Mammary epithelial cell (primary cell): ENCODE data around the gene SSC5D.

ENCODE experiments used
- EZH2 ChIP-seq: IDR thresholded peaks from 2 replicates; pipeline ENCODE4 v1.6.1; 2012; ENCODE audit warnings: low read length, inconsistent platforms, borderline replicate concordance
- TF ChIP-seq, protein P1 (sequence below), 2 donors: IDR thresholded peaks in 1 of 2; conservative IDR thresholded peaks in 1 of 2; 2 replicates each; pipeline ENCODE4 v1.5.1; 2011 to 2012; ENCODE audit warnings: inconsistent platforms in 2 of 2, low read length in 2 of 2, mild to moderate bottlenecking in 2 of 2, control low read depth in 1 of 2, low read depth in 1 of 2; ENCODE audit not compliant: insufficient read depth in 1 of 2; ENCODE audit errors: extremely low read depth in 1 of 2

DNA sequence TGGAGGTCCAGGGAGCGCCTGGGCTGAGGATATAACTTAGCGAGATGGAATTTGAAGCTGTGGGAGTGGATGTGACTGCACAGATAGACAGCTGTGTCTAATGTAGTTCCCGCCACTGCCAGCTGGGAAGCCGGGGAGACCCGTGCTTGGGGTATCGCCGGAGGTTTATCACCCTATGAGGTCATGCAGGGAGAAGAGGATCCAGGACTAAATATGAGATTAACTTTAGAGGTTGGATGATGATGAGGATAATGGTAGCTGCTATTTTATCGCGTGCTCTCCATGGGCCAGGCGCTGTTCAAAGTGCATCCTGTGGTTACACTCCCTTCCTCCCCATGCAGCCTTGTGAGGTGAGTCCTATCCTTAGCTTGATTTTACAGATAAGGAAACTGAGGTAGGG lies 19.9 kb downstream of the SSC5D start:
- TF ChIP-seq, protein P1, sequence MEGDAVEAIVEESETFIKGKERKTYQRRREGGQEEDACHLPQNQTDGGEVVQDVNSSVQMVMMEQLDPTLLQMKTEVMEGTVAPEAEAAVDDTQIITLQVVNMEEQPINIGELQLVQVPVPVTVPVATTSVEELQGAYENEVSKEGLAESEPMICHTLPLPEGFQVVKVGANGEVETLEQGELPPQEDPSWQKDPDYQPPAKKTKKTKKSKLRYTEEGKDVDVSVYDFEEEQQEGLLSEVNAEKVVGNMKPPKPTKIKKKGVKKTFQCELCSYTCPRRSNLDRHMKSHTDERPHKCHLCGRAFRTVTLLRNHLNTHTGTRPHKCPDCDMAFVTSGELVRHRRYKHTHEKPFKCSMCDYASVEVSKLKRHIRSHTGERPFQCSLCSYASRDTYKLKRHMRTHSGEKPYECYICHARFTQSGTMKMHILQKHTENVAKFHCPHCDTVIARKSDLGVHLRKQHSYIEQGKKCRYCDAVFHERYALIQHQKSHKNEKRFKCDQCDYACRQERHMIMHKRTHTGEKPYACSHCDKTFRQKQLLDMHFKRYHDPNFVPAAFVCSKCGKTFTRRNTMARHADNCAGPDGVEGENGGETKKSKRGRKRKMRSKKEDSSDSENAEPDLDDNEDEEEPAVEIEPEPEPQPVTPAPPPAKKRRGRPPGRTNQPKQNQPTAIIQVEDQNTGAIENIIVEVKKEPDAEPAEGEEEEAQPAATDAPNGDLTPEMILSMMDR (conservative IDR thresholded peaks at IDR 0.05 in 1 of 2, IDR thresholded peaks at IDR 0.05 in 1 of 2; ENCODE audit: extremely low read depth in 1 of 2, insufficient read depth in 1 of 2, low read depth in 1 of 2, low read length in 2 of 2), result no peak
- TF ChIP-seq EZH2, result no peak
